ENCODE data around the gene MTMR12. TPM values are rescaled to one million over a fixed set of nuclear protein-coding genes. Genes with fewer than 3 reads are reported as not detected.
A peak's percentile ranks its signal among the peaks of the same experiment; 100 is the strongest.

Gene MTMR12
- polyA plus RNA-seq, 1 donor: 19.1 TPM

- WGBS (ENCODE audit: insufficient coverage, low lambda C conversion rate): no CpG with 5 or more reads among the region's 1 CpG
- Histone ChIP-seq H3K9me3 (ENCODE audit: control insufficient read depth, low read depth, low read length) (no peaks in the 10 kb centered on the region), H3K27me3 (ENCODE audit: control insufficient read depth, insufficient read depth, low read length) (no peaks in the 10 kb centered on the region), H3K36me3 (ENCODE audit: control insufficient read depth, insufficient read depth, low read length) (peaks cover 62% of the 10 kb centered on the region), H3K4me3 (ENCODE audit: low read length) (no peak overlapping the region), H3K27ac (ENCODE audit: low read length) (no peak overlapping the region), H3K4me1 (ENCODE audit: control insufficient read depth, insufficient read depth, low read length) (peaks cover 14% of the 10 kb centered on the region)
- no peak for DNase-seq
Measured at GRCh38 chr5:32245742-32246141, 67.0 kb downstream of the MTMR12 start.

GRCh38 chr5:32244017-32244416, 68.7 kb downstream of the MTMR12 start:
- no peak for DNase-seq

GRCh38 chr5:32241034-32241783, 71.5 kb downstream of the MTMR12 start:
- Histone ChIP-seq H3K9me3 (ENCODE audit: control insufficient read depth, low read depth, low read length) (no peaks in the 10 kb centered on the region), H3K4me1 (ENCODE audit: control insufficient read depth, insufficient read depth, low read length) (no peaks in the 10 kb centered on the region), H3K36me3 (ENCODE audit: control insufficient read depth, insufficient read depth, low read length) (peaks cover 62% of the 10 kb centered on the region), H3K27ac (ENCODE audit: low read length) (no peak overlapping the region), H3K27me3 (ENCODE audit: control insufficient read depth, insufficient read depth, low read length) (no peaks in the 10 kb centered on the region), H3K4me3 (ENCODE audit: low read length) (no peak overlapping the region)
- no peak for DNase-seq
- WGBS (ENCODE audit: insufficient coverage, low lambda C conversion rate): 100% methylated on average over 2 of the region's 7 CpGs

More at GRCh38 chr5:32244017-32244416, 68.7 kb downstream of the MTMR12 start:
- H3K4me3 ChIP-seq (ENCODE audit: low read length): no peak overlapping the region
- no peaks in the 10 kb centered on the region for H3K27me3 ChIP-seq (ENCODE audit: control insufficient read depth, insufficient read depth, low read length)
- no peaks in the 10 kb centered on the region for H3K9me3 ChIP-seq (ENCODE audit: control insufficient read depth, low read depth, low read length)
- H3K4me1 ChIP-seq (ENCODE audit: control insufficient read depth, insufficient read depth, low read length): no peaks in the 10 kb centered on the region
- 100% methylated on average over 1 of the region's 6 CpGs for WGBS (ENCODE audit: insufficient coverage, low lambda C conversion rate)
- H3K27ac ChIP-seq (ENCODE audit: low read length): no peak overlapping the region
- peaks cover 72% of the 10 kb centered on the region for H3K36me3 ChIP-seq (ENCODE audit: control insufficient read depth, insufficient read depth, low read length)

GRCh38 chr5:32239385-32239784, 73.4 kb downstream of the MTMR12 start:
- Histone ChIP-seq H3K4me3 (ENCODE audit: low read length) (no peak overlapping the region), H3K27me3 (ENCODE audit: control insufficient read depth, insufficient read depth, low read length) (no peaks in the 10 kb centered on the region), H3K36me3 (ENCODE audit: control insufficient read depth, insufficient read depth, low read length) (peaks cover 67% of the 10 kb centered on the region), H3K4me1 (ENCODE audit: control insufficient read depth, insufficient read depth, low read length) (no peaks in the 10 kb centered on the region), H3K9me3 (ENCODE audit: control insufficient read depth, low read depth, low read length) (no peaks in the 10 kb centered on the region), H3K27ac (ENCODE audit: low read length) (no peak overlapping the region)
- no CpG with 5 or more reads among the region's 5 CpGs for WGBS (ENCODE audit: insufficient coverage, low lambda C conversion rate)
- no peak for DNase-seq

GRCh38 chr5:32233696-32234447, 78.9 kb downstream of the MTMR12 start:
- Histone ChIP-seq H3K4me3 (ENCODE audit: low read length) (no peak overlapping the region), H3K27me3 (ENCODE audit: control insufficient read depth, insufficient read depth, low read length) (no peaks in the 10 kb centered on the region), H3K4me1 (ENCODE audit: control insufficient read depth, insufficient read depth, low read length) (peaks cover 14% of the 10 kb centered on the region), H3K9me3 (ENCODE audit: control insufficient read depth, low read depth, low read length) (peaks cover 3% of the 10 kb centered on the region), H3K36me3 (ENCODE audit: control insufficient read depth, insufficient read depth, low read length) (peaks cover 66% of the 10 kb centered on the region), H3K27ac (ENCODE audit: low read length) (peak overlapping the region; percentile 7)
- no peak for DNase-seq
- WGBS (ENCODE audit: insufficient coverage, low lambda C conversion rate): no CpG with 5 or more reads among the region's 10 CpGs

GRCh38 chr5:32233220-32233695, 79.5 kb downstream of the MTMR12 start:
- Histone ChIP-seq H3K4me3 (ENCODE audit: low read length) (no peak overlapping the region), H3K36me3 (ENCODE audit: control insufficient read depth, insufficient read depth, low read length) (peaks cover 65% of the 10 kb centered on the region), H3K27me3 (ENCODE audit: control insufficient read depth, insufficient read depth, low read length) (no peaks in the 10 kb centered on the region), H3K9me3 (ENCODE audit: control insufficient read depth, low read depth, low read length) (peaks cover 3% of the 10 kb centered on the region), H3K4me1 (ENCODE audit: control insufficient read depth, insufficient read depth, low read length) (peaks cover 14% of the 10 kb centered on the region), H3K27ac (ENCODE audit: low read length) (no peak overlapping the region)
- no peak for DNase-seq
- WGBS (ENCODE audit: insufficient coverage, low lambda C conversion rate): 100% methylated on average over 1 of the region's 3 CpGs

GRCh38 chr5:32232441-32233219, 80.1 kb downstream of the MTMR12 start:
- Histone ChIP-seq H3K9me3 (ENCODE audit: control insufficient read depth, low read depth, low read length) (peaks cover 3% of the 10 kb centered on the region), H3K27ac (ENCODE audit: low read length) (no peak overlapping the region), H3K4me3 (ENCODE audit: low read length) (no peak overlapping the region), H3K27me3 (ENCODE audit: control insufficient read depth, insufficient read depth, low read length) (no peaks in the 10 kb centered on the region), H3K4me1 (ENCODE audit: control insufficient read depth, insufficient read depth, low read length) (peaks cover 14% of the 10 kb centered on the region), H3K36me3 (ENCODE audit: control insufficient read depth, insufficient read depth, low read length) (peaks cover 64% of the 10 kb centered on the region)
- WGBS (ENCODE audit: insufficient coverage, low lambda C conversion rate): no CpG with 5 or more reads among the region's 11 CpGs
- peak; percentile 35 to 40 for DNase-seq

GRCh38 chr5:32231929-32232328, 80.8 kb downstream of the MTMR12 start:
- H3K36me3 ChIP-seq (ENCODE audit: control insufficient read depth, insufficient read depth, low read length): peaks cover 61% of the 10 kb centered on the region
- H3K4me1 ChIP-seq (ENCODE audit: control insufficient read depth, insufficient read depth, low read length): peaks cover 14% of the 10 kb centered on the region

GRCh38 chr5:32231241-32231640, 81.5 kb downstream of the MTMR12 start:
- Histone ChIP-seq H3K36me3 (ENCODE audit: control insufficient read depth, insufficient read depth, low read length) (peaks cover 56% of the 10 kb centered on the region), H3K27me3 (ENCODE audit: control insufficient read depth, insufficient read depth, low read length) (no peaks in the 10 kb centered on the region), H3K9me3 (ENCODE audit: control insufficient read depth, low read depth, low read length) (peaks cover 3% of the 10 kb centered on the region), H3K4me3 (ENCODE audit: low read length) (no peak overlapping the region), H3K4me1 (ENCODE audit: control insufficient read depth, insufficient read depth, low read length) (peaks cover 14% of the 10 kb centered on the region), H3K27ac (ENCODE audit: low read length) (no peak overlapping the region)
- 67% methylated on average over 5 of the region's 6 CpGs for WGBS (ENCODE audit: insufficient coverage, low lambda C conversion rate)
- no peak for DNase-seq

More at GRCh38 chr5:32231929-32232328, 80.8 kb downstream of the MTMR12 start:
- WGBS (ENCODE audit: insufficient coverage, low lambda C conversion rate): no CpG with 5 or more reads among the region's 8 CpGs
- H3K4me3 ChIP-seq (ENCODE audit: low read length): no peak overlapping the region
- H3K27me3 ChIP-seq (ENCODE audit: control insufficient read depth, insufficient read depth, low read length): no peaks in the 10 kb centered on the region
- DNase-seq: no peak
- H3K9me3 ChIP-seq (ENCODE audit: control insufficient read depth, low read depth, low read length): peaks cover 3% of the 10 kb centered on the region
- no peak overlapping the region for H3K27ac ChIP-seq (ENCODE audit: low read length)
